ENCODE results near the gene VAMP1. TPM values are rescaled to one million over a fixed set of nuclear protein-coding genes. Genes with fewer than 3 reads are reported as not detected.

The VAMP1 gene
- total RNA-seq, 1 donor from 2014 or later, result 4.8 TPM

DNA sequence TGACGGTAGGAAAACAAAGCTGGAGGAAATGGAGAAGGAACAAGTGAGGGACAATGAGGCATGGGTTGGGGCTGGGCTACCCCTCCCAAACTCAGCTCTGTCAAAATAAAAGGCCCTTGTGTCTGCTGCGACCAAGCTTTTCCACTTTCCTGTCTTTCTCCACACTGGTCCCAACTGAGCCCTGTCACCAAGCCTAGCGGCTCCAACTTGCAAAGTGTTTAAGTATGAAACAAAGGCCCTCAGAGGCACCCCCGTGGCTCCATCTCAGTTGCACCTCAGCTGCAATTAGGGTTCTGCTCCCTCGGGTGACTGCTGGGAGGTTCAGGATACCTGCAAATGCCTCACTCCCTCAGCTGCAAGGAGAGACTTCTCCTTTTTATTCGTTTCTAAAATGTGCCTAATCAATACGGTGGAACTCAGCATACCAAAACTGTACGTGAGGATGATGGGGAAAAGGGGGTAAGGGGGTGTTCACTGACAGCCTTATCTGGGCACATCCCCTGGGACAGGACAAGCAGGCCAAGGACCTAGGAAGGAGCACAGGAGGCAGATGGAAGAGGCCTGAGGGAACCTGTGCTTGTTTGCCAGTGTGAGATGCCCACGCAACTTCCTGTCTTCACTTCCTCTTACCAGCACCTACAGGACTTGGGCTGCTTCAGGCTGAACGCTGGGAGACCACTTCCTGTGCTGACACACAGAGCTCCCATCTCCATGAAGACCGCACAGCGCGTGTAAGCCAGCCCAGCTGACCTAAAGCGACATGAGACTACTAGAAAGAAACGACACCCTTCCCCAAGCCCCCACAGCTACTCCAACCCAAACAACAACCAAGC, 8.9 kb downstream of the VAMP1 start:
- TF ChIP-seq, protein P1, sequence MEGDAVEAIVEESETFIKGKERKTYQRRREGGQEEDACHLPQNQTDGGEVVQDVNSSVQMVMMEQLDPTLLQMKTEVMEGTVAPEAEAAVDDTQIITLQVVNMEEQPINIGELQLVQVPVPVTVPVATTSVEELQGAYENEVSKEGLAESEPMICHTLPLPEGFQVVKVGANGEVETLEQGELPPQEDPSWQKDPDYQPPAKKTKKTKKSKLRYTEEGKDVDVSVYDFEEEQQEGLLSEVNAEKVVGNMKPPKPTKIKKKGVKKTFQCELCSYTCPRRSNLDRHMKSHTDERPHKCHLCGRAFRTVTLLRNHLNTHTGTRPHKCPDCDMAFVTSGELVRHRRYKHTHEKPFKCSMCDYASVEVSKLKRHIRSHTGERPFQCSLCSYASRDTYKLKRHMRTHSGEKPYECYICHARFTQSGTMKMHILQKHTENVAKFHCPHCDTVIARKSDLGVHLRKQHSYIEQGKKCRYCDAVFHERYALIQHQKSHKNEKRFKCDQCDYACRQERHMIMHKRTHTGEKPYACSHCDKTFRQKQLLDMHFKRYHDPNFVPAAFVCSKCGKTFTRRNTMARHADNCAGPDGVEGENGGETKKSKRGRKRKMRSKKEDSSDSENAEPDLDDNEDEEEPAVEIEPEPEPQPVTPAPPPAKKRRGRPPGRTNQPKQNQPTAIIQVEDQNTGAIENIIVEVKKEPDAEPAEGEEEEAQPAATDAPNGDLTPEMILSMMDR (IDR thresholded peaks at IDR 0.05; ENCODE audit: insufficient read depth, low read length, poor library complexity, severe bottlenecking), result no peak
- H3K36me3 ChIP-seq (ENCODE audit: control insufficient read depth, insufficient read depth, low read length), result peaks cover 2% of the 10 kb centered on the region
- no peak overlapping the region for H3K4me3 ChIP-seq (ENCODE audit: low read depth, low read length)
- DNase-seq (ENCODE audit: low read depth), result no peak
- no peaks in the 10 kb centered on the region for H3K27me3 ChIP-seq (ENCODE audit: control insufficient read depth, insufficient read depth, low read length)

DNA sequence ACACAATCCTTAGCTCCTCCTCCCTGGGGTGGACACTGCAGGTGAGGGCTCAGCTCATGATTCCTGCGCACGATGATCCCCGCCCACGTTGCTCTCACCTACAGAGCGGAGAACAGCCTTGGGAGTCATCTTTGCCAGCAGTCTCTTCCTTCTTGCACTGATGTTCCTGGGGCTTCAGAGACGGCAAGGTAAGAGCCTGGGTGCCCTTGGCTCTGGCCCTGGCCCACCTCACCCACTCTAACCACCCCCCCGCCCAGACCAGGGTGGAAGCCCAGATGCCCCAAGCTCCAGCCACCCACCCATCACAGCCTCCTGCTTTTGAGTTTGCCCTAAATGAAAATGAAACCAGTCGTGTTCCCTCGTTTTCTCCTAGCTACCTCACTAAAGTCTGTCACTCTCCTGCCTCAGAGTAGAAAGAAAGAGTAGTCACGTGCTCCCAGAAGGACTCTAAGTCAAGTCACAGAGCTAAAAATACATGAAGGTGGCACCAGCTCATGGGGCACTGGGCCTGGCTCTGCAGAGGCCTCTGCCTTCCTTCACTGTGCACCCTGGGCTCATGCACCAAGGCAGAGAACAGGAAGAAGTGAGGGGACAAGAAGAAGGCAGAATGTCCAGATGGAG, 9.6 kb downstream of the VAMP1 start:
- Histone ChIP-seq H3K36me3 (ENCODE audit: control insufficient read depth, insufficient read depth, low read length) (peaks cover 2% of the 10 kb centered on the region), H3K27me3 (ENCODE audit: control insufficient read depth, insufficient read depth, low read length) (no peaks in the 10 kb centered on the region), H3K4me3 (ENCODE audit: low read depth, low read length) (no peak overlapping the region)
- TF ChIP-seq, protein P1 (IDR thresholded peaks at IDR 0.05; ENCODE audit: insufficient read depth, low read length, poor library complexity, severe bottlenecking), result no peak
- no peak for DNase-seq (ENCODE audit: low read depth)

DNA sequence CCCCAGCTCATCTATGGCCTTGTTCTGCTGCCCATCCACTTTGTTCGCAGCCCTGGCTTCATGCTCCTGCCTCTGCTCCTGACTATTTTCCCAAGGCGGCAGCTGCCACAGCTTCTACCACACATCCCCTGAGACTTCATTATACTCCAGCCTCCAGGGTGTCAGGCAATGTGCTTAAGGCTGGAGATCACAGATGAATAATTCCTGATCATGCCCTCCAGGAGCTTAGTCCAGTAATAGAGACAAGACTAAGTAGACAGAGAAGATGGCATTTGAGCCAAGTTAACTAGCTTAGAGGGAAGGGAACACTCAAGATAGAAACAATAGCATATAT, 11.5 kb downstream of the VAMP1 start:
- no peaks in the 10 kb centered on the region for H3K27me3 ChIP-seq (ENCODE audit: control insufficient read depth, insufficient read depth, low read length)
- DNase-seq (ENCODE audit: low read depth), result no peak
- H3K36me3 ChIP-seq (ENCODE audit: control insufficient read depth, insufficient read depth, low read length), result no peaks in the 10 kb centered on the region
- TF ChIP-seq, protein P1 (IDR thresholded peaks at IDR 0.05; ENCODE audit: insufficient read depth, low read length, poor library complexity, severe bottlenecking), result no peak
- H3K4me3 ChIP-seq (ENCODE audit: low read depth, low read length), result no peak overlapping the region

DNA sequence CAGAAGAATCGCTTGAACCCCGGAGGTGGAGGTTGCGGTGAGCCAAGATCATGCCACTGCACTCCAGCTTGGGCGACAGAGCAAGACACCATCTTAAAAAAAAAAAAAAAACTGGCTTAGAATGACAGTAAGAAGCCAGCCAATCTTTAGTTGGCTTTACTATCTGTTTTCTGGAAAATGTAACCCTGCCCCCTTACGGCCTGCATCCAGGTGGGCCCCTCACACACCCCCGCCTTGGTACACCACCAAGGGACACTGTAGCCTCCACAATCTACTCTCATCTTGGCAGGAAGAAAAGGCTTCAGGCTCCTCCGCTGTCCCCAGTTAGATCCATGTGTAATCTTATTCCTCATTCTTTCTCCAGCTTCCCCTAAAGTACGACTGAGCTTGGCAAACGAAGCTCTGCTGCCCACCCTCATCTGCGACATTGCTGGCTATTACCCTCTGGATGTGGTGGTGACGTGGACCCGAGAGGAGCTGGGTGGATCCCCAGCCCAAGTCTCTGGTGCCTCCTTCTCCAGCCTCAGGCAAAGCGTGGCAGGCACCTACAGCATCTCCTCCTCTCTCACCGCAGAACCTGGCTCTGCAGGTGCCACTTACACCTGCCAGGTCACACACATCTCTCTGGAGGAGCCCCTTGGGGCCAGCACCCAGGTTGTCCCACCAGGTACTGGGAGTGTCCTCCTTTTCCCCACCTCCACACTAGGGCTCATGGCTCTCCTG, 12.0 kb downstream of the VAMP1 start:
- no peak for DNase-seq (ENCODE audit: low read depth)
- H3K36me3 ChIP-seq (ENCODE audit: control insufficient read depth, insufficient read depth, low read length), result no peaks in the 10 kb centered on the region

DNA sequence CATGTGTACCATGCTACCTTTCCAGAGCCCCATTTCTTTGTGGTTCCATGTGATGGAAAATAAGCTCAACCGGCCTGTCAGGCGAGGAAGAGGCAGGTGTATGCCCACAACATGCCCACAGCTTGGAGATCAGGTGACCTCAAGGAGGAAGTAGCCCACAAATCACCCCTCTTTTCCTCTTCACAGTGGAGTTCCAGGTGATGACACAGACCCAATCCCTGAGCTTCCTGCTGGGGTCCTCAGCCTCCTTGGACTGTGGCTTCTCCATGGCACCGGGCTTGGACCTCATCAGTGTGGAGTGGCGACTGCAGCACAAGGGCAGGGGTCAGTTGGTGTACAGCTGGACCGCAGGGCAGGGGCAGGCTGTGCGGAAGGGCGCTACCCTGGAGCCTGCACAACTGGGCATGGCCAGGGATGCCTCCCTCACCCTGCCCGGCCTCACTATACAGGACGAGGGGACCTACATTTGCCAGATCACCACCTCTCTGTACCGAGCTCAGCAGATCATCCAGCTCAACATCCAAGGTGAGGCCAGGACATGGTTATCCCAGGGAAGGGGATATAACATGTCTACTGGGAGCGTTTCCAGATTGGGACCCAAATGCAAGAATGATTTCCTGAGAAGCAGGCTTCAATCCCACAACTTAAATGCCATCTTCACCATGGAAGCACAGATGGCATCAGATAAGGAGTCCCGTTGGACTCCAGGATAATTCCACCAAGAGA, 13.1 kb downstream of the VAMP1 start:
- no peak overlapping the region for H3K4me3 ChIP-seq (ENCODE audit: low read depth, low read length)
- DNase-seq (ENCODE audit: low read depth), result no peak
- no peaks in the 10 kb centered on the region for H3K36me3 ChIP-seq (ENCODE audit: control insufficient read depth, insufficient read depth, low read length)
- TF ChIP-seq, protein P1 (IDR thresholded peaks at IDR 0.05; ENCODE audit: insufficient read depth, low read length, poor library complexity, severe bottlenecking), result no peak
- H3K27me3 ChIP-seq (ENCODE audit: control insufficient read depth, insufficient read depth, low read length), result no peaks in the 10 kb centered on the region

More for the DNA sequence above, 12.0 kb downstream of the VAMP1 start:
- Histone ChIP-seq H3K4me3 (ENCODE audit: low read depth, low read length) (no peak overlapping the region), H3K27me3 (ENCODE audit: control insufficient read depth, insufficient read depth, low read length) (no peaks in the 10 kb centered on the region)
- TF ChIP-seq, protein P1 (IDR thresholded peaks at IDR 0.05; ENCODE audit: insufficient read depth, low read length, poor library complexity, severe bottlenecking), result no peak
